HT-29 (cell line): ENCODE results near the gene LRP2BP. TPM values are rescaled to one million over a fixed set of nuclear protein-coding genes. Genes with fewer than 3 reads are reported as not detected.
"Not testable (repeated sequence)": the region's sequence is repeated elsewhere in the genome, so short reads cannot be mapped to it uniquely, and the experiment has no call there.

ENCODE experiments used
- DNase-seq: peaks from one replicate; pipeline ENCODE4 v3.0.0-alpha.2; 2015; ENCODE audit warnings: low spot score
- total RNA-seq: library from RNA; depleted of rRNA; stranded (reverse); fragments of >200 nt; shearing (Covaris generic); gene quantifications from 2 replicates; pipeline ENCODE4 v1.2.3, GENCODE V29; 2014

The LRP2BP gene
- total RNA-seq, 1 experiment from 2014 or later, result 0.61 TPM

DNA sequence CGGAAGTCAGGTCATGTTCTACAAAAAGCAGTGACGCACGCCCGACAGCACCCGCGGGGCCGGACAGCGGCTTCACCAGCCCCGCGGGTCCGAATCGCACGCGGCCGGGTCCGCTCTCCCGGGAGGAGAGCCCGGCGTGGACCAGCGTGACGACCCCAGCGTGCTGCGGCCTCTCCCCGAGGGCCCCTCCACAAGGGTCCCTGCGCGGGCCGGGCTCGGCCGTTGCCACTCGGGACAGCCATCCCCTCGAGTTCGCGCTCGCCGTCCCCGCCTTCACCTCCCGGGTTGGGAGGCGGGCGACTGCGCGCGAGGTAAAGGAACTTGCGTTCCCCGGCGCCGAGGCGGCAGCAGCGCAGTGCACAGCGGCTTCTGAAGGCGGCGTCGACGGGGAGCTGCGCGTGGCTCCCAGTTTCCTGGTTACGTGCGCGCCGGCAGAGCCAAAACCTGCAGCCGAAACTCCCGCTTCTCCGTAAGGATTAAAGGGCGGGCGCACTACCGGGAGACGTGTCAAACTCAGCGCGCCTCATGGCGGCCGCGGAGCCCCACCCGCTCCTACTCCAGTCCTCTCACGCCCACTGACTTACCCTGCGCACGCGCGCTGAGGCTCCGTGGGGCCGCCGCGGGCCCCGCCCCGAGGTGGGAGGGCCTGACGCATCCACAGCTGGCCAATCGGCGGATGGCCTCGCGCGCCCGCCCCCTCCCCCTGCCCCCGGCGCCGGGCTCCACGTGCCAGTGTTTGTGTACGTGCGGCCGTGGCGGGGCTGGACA, 416 bp upstream of the LRP2BP start:
- peak; percentile 90 for DNase-seq

DNA sequence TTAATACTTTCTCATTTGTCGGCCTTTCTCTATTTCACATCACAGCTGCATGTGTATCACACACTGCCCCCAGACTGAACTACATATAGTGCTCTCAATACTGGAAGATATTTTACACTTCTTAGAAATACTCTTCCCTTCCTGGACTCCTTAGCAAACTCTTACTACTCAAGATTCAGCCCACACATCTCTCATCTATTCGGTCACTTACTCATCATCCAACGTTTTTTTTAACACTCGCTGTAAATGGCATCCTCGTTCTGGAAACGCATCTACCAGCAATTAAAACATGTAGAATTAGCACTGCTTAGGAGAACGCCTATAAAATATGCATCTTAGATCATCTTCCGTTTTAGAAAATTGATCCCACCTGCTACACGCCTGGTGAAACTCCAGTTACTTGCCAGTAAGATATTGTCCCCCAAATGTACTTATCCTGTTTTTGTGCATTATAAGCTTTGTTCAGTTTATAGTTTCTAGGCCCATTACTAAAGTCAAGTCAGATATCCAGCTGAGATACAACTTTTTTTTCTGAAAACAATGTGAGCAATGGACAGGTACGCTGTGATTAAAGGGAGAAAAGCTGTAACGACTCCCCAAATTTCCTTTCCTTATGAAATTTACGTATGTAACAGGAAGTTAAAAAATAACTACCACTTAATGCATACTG, 1.0 kb downstream of the LRP2BP start:
- DNase-seq, result no peak

DNA sequence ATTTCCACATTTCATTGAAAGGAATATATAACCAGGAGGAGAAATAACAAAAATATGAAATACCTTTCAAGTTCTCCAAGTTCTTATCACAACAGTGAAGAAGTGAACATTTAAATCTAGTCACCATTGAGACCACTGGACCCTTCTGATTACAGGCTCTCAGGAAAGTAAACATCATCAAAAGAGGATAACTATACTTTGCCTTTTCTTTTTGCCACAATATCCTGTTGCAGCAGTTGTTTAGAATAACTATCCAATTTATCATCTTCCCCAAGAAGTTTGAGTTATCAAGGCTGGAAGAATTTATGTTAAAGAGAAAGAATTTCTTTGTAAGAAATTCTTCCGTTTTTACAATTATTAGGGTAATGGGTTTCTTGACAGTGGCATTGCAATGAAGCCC, 3.6 kb downstream of the LRP2BP start:
- DNase-seq, result no peak

DNA sequence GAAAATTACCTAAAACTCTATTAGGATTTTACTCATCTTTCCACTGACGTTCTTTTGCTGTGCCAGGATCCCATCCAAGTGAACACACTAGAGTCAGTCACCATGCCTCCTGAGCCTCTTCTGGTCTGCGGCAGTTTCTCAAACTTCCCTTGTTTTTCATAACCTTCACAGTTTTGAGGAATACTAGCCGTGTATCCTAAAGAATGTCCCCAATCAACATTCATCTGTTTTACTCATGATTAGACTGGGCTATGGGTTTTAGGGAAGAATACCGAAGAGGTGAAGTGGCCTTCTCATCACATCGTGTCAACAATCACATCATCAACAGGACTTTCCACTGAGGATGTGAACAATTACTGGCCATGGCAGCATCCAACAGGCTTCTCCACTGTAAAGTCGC, 4.8 kb downstream of the LRP2BP start:
- DNase-seq, result no peak

DNA sequence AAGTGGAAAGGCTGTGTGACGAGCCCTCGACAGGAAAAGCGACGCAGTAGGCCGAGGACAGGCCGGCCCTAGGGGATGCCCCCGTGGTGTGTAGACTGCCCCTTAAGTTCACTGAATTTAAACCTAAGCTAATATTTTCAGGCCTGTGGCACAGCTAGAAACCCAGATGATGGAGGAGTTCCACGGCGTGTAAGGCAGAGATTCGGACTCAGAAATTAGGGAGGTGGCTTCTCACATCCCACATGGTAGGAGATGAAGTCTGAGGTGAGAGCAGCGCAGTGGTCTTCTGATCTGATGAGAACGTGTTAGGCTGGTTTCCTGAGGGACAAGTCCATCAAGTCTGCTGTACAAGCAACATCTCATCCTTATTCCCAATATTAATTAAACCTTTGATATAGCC, 7.8 kb downstream of the LRP2BP start:
- DNase-seq, result no peak

DNA sequence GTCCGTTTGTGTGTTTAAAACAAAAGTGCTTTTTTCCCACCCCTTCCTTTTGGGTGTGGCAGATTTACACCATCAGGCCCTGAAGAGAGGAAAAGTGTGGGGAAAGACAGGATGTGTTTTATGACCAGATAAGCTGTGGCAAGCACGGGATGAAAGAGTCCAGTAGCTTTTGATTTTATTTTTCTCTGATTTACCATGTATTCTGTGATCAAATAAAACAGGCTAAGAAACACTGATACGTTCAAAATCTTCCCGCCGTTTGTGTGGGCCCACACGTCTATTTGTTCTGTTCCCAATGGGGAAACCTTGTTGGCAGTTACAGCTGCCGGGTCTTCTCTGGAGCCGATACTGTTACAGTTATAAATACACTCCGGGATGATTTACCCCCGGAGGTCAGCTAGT, 10.8 kb downstream of the LRP2BP start:
- DNase-seq, result no peak

DNA sequence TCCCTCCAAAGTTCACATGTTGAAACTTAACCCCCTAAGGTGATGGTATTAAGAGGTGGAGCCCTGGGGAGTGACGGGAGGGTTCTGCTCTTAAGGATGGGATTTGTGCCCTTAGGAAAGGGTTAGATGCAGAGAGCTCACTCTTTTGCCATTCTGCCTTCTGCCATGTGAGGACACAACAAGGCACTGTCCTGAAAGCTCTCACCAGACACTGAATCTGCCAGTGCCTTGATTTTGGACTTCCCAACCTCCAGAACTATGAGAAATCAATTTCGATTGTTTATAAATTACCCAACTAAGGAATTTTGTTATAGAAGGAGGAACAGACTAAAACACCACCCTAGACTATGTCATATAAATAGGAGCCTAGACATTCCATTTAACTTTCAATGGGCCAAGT, 11.7 kb downstream of the LRP2BP start:
- DNase-seq, result no peak

DNA sequence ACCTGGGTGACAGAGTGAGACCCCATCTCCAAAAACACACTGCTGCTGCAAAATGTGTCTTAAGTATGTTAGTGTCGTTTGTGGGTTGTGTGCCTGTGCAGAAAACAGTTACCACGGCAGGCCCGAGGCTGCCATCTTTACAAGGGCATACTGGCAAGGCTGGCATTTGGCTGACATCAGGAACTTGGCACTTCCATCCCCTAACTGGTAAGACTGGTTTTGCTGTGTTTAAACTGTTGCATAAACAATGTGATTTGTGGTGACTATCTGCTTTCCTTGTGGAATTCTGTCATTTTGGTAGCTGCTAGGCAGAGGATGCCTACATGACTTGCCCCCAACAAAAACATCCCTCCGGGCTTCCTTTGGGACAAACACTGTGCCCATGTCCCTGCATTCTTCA, 12.3 kb downstream of the LRP2BP start:
- DNase-seq, result peak; percentile 70

DNA sequence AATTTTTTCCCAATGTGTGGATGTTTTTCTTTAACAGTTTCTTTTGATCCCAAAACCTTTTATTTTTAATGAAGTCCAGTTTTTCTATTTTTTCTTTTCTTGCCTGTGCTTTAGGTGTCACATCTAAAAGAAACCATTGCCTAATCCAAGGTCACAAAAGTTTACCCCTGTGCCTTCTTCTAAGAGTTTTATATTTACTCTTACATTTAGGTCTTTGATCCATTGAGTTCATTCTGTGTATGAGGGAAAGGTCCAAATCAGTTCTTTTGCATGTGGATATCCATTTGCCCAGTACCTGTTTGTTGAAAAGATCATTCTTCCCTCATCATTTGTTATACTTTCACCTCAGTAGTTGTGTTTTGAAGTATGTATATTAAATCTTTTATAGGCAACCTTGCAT, 13.0 kb downstream of the LRP2BP start:
- DNase-seq, result no peak

DNA sequence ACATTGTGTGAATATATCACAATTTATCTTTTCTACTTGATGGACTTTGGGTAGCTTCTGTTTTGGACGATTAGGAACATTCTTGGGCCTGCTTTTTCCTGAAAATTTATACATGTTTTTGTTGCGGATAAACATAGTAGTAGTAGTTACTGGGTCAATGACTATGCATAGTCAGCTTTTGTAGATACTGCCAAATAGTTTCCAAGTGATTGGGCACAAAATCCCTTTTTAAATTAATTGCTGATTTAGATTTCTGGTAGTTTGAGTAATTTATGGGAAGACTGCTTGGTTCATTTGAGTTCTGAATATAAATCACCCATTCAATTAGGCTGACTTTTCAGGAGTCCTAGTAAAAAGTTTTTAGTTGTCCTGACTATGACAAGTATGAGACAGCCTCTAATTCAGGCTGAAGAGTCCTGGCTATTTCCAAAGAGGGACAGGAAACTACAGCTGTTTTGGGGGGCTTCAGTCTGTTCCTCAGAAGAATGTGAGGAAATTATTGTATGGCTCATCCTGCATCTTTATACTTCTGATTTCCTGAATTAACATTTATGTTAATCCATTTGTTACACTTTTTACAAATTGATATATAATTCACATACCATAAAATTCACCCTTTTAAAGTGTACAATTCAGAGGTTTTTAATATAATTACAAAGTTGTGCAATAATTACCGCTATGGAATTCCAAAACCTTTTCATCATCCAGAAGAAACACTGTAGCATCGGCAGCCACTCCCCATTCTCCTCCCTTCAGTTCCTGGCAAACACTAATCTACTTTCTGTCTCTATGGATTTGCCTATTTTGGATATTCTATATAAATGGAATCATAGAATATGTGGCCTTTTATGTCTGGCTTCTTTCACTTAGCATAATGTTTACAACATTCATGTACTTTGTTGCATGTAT, 14.2 kb downstream of the LRP2BP start:
- no peak for DNase-seq

DNA sequence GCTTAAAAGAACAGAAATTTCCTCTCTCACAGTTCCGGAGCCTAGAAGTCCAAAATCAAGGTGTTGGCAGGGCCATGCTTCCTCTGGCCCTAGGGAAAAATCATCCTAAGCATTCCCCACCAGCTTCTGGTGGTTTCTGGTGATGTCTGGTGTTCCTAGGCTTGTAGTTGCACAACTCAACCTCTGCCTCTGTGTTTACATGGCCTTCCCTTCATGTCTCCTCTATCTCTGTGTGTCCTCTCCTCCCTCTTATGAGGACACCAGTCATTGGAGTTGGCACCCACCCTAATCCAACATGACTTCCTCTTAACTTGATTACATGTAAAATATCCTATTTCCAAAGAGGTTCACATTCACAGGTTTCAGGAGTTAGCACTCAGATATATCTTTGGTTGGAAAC, 15.4 kb downstream of the LRP2BP start:
- DNase-seq, result no peak

DNA sequence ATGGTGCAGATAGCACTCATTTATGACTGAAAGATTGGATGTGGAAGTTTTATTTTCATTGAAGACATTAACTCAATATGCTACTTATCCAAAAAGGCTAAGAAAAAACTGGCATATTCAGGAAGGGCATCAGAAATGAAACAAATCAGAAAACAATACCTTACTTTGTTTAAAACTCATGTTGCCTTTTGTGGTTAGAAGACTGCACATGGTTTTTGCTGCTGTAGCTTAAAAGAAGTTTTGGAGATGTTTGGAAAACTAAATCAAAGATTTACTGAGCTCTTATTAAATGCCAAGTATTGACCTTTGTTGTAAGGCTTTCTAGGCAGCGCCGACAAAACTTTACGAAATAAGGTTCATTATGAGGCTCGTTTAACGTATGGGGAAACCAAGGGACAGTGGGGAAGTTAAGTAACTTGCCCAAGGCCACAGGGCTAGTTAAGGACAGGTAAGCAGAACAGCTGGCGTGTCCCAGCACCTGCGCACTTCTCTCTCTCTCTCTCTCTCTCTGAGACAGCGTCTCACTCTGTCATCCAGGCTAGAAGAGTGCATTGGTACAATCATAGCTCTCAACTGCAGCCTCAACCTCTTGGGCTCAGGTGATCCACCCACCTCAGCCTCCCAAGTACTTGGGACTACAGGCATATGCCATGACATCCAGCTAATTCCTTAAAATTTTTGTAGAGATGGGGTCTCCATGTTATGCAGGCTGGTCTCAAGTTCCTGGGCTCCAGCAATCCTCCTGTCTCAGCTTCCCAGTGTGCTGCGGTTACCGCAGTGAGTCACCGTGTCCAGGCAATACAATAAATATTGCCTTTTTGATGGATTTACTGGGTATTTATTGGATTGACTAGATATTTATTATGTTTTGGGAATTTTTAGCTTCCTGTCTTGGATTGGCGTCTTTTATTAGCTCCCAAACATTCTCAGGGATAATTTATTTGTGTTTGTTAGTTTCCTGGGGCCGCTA, 16.1 kb downstream of the LRP2BP start:
- DNase-seq, result no peak

DNA sequence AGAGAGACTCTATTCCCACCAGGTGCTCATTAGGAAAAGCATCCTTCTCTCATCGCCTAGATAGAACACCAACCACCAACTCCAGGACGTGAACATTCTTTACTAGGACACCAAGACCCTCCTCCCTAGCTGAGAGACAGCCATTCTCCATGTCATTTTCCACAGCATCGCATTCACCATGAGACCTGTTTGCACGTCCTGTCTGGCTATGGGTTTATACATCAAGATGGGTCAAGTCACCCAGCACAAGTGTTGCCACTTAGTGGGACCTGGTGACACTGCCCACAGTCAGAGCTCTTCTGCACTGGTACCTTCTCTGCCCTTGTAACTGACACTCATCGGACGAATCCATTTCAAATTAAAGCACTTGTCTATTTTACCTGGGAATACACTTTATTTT, 17.5 kb downstream of the LRP2BP start:
- DNase-seq, result no peak

DNA sequence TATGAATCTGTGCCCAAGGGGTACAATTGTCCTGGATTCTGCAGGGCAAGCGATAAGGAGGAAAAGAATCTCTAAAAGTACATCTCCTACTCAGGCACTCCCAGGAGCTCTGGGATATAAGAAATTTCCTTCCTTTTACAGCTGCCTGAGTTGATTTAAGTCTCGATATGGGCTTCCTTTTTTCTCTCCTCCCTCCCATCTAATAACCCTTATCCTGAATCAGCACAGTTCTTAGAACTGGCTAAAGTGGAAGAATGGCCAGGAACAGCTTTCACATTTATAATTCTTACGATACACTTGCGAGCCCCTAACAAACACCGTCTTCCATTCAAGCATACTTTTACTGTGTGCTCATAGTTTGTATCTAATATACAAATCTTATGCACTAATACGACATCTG, 21.2 kb downstream of the LRP2BP start:
- no peak for DNase-seq

DNA sequence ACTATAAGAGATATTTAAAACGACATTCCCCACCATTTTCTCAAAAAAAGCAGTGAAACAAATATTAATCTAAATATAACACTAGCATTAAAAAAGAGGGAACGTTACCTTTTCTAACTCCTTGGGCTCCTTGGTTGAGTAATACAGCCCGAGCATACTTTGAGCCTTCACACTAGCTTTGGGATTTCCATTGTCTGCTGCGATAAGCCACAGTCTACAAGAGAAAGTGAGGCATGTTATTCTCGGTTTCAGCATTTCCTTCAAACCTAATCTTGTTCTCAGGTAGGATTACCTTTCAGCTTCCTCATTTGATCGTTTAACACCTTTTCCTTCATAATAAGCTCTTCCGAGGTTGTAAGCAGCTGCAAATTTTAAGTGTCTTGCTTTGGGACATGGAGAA, 21.7 kb downstream of the LRP2BP start:
- DNase-seq, result no peak

DNA sequence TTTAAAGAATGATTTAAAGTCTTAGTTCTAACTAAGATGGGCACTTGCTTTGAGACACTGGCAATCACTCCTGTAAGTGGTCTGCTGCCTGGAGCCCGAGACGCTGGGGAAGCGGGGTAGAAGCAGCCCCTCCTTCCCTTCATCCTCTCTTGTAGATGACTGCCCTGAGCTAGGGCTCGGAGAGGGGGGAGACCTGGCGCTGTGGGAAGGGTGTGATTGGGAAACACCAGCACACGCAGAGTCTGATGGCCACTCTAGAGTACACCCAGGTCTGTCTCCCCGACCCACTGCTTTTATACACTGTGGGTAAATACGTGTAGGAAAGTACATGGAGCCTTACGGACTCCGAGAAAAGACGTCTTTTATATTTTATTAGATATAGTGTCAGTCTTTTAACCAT, 24.0 kb downstream of the LRP2BP start:
- no peak for DNase-seq

DNA sequence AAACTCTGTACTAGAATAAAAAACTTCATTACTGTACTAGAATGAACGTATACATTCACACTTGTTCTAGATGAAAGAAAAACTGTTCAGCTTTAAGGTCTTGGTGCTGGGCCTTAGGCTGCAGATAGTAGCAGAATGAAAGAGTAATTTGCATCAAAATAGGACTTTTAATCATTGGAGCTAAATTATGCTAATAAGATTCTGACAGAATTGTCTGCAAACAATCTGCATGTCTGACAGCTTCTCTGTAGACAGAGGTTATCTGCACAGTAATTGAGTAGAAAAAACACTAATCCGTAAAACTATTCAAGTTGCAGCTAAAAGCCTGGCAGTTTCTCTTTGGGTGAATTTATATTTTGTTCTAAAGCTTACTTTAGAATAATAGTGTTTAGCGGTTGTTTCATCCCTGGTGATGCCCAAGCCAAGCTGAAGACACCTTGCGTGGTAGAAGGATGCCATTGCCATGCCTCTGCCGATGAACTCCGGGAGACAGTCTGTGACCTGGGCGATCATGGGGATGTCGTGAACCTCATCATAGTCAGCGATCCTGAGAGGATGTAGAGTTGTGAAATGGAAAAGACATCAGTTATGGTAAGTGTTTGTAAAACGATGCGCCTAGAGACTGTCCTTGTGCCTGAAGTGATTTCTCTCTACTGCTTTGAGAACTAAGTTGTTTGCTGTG, 25.3 kb downstream of the LRP2BP start:
- no peak for DNase-seq

DNA sequence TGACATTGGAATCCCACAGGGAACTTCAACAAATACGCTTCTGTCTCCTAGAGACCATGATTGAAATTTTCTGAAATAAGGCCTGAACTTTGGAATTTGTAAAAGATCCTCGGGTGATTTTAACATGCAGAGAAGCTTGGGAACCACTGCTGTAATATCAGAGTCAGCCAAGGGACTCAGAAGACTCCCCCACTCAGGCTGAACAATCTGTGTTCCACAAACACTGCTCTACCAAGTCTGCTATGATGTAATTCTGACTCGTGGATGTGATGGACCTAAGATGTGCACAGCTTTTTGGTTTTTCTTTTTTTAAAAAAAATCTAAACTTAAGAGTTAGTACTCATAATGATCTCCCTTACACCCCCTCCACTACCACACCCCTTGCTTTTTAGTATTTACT, 26.0 kb downstream of the LRP2BP start:
- DNase-seq, result no peak

DNA sequence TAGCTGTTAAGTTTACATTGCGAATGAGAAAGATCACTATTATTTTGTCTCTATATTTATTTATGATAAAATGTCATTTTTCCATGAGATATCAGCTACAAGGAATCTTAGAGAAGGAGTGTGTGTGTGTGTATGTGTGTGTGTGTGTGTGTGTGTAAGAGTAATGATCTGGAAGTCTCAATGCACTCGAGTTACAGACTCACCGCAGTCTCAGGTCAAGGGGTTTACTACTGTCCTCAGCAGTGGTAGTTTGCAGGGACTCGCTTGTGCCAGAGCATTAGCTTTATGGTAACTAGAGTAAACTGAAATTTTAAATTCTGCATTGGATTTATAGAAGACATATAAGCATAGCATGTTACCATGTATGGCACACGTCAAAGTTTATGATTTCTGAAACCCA, 30.8 kb downstream of the LRP2BP start:
- no peak for DNase-seq

DNA sequence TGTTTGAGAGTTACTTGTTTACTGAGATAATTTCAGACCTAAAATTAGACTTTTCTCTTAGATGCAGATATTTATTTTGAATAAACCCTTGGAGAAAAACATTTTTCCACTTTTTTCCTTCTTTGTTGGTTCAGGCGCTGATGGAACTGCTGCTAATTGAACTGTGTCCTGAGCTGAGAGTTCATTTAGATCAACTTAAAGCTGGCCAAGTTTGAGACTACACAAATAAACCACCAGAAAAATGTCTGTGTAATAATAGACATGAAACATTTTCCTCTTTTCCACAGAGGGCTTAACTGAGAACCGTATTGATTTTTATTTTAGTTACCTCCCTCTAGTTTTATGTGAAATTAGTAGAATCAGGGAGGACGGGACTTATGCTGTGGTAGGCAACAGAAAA, 32.5 kb downstream of the LRP2BP start:
- DNase-seq, result no peak

DNA sequence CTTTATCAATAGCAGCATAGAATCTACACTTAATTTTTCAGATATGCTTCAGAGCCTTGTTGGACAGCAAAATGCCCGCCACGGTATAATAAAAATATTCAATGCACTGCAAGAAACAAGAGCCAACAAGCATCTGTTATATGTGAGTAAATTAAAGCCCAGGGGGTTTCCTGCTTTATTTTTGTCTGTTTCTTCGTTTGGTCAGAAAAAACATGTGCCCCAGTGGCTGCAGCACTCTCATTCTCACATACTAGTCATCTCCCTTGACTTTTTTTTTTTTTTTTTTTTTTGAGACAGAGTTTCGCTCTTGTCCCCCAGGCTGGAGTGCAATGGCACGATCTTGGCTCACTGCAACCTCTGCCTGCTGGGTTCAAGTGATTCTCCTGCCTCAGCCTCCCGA, 33.2 kb downstream of the LRP2BP start:
- not testable (repeated sequence) for DNase-seq
